Lower leg skin (tissue), 4 donors: ENCODE results near the gene NASP. TPM values are rescaled to one million over a fixed set of nuclear protein-coding genes. Genes with fewer than 3 reads are reported as not detected.
A peak's percentile ranks its signal among the peaks of the same experiment; 100 is the strongest.

Experiments
- DNase-seq, 2 donors: peaks; one replicate each; pipeline ENCODE4 v3.0.0-alpha.2; 2019; ENCODE audit warnings: low spot score in 2 of 2
- H3K4me3 ChIP-seq: fragments of 200-600 bp; sonication (generic); 2 replicates; pipeline ENCODE4 v1.5.1; 2017; ENCODE audit warnings: mild to moderate bottlenecking, low read depth; ENCODE audit not compliant: poor library complexity, severe bottlenecking
- POLR2A ChIP-seq, 2 donors: fragments of 450-650 bp; IDR thresholded peaks; one replicate each; pipeline ENCODE4 v1.6.1; 2016 to 2017; ENCODE audit warnings: antibody characterized with exemption in 2 of 2, mild to moderate bottlenecking in 1 of 2, moderate library complexity in 1 of 2
- WGBS, 2 donors: methylation state at CpG; one replicate each; pipeline ENCODE4 v1.1.5; 2018; 5-methylcytosine and 5-hydroxymethylcytosine counted together
- intact Hi-C: fragments of 100-400 bp; cut with DNase I; formaldehyde crosslinking; loops from one replicate; pipeline ENCODE4 v1.15.0; 2023; ENCODE audit warnings: low total_unique reads
- total RNA-seq, 4 donors: library from RNA; depleted of rRNA; stranded (reverse); fragments of >200 nt; gene quantifications; one replicate each; pipeline ENCODE4 v1.1.0, GENCODE V29; 2016
- TF ChIP-seq, protein P1 (sequence below), 3 donors: fragments of 450-650 bp; IDR thresholded peaks; one replicate each; pipeline ENCODE4 v1.5.1; 2016; ENCODE audit warnings: antibody characterized with exemption in 3 of 3, mild to moderate bottlenecking in 3 of 3, moderate library complexity in 2 of 3

The NASP gene
- total RNA-seq, 4 donors from 2014 or later = 35.4 to 64.4 (median 52.3) TPM

DNA sequence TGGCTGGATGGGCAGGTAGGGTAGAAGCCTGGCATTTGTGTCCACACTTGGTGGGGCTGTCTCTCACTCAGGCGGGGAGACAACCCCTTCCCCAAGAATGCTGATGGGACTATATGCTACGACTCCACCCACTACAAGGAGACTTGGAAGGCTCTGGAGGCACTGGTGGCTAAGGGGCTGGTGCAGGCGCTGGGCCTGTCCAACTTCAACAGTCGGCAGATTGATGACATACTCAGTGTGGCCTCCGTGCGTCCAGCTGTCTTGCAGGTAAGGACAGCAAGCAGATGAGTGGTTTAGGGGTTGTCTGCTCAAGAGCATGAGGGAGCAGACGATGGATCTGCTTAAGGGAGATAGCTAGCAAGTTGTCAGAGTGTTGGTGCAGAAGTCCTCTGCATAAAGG, 15.9 kb upstream of the NASP start:
- DNase-seq = no peak
- intact Hi-C loops = loop anchor here (5.0 to 10.0 kb wide), 3 partner anchors 53 to 1073 kb away; no protein-coding TSS in a partner anchor
- no peak overlapping the region for H3K4me3 ChIP-seq
- 71 to 79% methylated on average over 7 of the region's 7 CpGs for WGBS, 2 donors
- TF ChIP-seq, protein P1, sequence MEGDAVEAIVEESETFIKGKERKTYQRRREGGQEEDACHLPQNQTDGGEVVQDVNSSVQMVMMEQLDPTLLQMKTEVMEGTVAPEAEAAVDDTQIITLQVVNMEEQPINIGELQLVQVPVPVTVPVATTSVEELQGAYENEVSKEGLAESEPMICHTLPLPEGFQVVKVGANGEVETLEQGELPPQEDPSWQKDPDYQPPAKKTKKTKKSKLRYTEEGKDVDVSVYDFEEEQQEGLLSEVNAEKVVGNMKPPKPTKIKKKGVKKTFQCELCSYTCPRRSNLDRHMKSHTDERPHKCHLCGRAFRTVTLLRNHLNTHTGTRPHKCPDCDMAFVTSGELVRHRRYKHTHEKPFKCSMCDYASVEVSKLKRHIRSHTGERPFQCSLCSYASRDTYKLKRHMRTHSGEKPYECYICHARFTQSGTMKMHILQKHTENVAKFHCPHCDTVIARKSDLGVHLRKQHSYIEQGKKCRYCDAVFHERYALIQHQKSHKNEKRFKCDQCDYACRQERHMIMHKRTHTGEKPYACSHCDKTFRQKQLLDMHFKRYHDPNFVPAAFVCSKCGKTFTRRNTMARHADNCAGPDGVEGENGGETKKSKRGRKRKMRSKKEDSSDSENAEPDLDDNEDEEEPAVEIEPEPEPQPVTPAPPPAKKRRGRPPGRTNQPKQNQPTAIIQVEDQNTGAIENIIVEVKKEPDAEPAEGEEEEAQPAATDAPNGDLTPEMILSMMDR (IDR thresholded peaks at IDR 0.05) = no peak
- no peak for TF ChIP-seq POLR2A (IDR thresholded peaks at IDR 0.05)

DNA sequence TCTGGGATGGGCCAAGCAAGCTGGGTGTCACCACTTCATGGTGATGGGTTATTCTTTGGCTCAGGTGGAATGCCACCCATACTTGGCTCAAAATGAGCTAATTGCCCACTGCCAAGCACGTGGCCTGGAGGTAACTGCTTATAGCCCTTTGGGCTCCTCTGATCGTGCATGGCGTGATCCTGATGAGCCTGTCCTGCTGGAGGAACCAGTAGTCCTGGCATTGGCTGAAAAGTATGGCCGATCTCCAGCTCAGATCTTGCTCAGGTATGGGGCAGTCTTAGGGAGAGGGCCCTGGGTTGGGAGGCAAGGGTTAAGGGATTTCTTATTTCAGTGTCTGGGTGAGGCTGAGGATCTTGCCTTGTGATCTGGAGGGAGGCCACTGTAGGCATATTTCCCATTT, 15.4 kb upstream of the NASP start:
- DNase-seq = no peak
- H3K4me3 ChIP-seq = no peak overlapping the region
- intact Hi-C loops = loop anchor here (5.0 to 10.0 kb wide), 3 partner anchors 54 to 1074 kb away; no protein-coding TSS in a partner anchor
- WGBS, 2 donors = 57% methylated on average over 4 of the region's 4 CpGs
- TF ChIP-seq, protein P1 (IDR thresholded peaks at IDR 0.05) = no peak
- no peak for TF ChIP-seq POLR2A (IDR thresholded peaks at IDR 0.05)

DNA sequence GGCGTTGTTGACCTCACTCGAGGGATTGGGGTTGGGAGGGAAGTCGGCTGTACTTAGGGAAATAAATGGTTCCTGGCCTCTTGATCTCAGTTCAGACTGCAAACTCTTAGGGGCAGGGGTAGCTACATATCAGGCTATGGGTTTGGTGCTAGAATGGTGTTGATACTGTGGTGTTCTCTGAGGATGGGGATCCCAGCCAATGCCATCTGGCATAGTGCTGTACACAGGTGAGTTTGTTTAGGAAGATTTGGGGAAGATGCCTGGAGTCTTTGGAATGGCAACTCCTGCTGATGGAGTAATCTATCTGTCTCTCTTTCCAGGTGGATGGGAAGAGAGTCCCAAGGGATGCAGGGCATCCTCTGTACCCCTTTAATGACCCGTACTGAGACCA, 14.3 kb upstream of the NASP start:
- no peak overlapping the region for H3K4me3 ChIP-seq
- intact Hi-C loops = loop anchor here (5.0 to 10.0 kb wide), 3 partner anchors 55 to 1075 kb away; no protein-coding TSS in a partner anchor
- WGBS, 2 donors = 52 to 61% methylated on average over 4 of the region's 4 CpGs
- no peak for DNase-seq
- no peak for TF ChIP-seq POLR2A (IDR thresholded peaks at IDR 0.05)
- TF ChIP-seq, protein P1 (IDR thresholded peaks at IDR 0.05) = no peak

DNA sequence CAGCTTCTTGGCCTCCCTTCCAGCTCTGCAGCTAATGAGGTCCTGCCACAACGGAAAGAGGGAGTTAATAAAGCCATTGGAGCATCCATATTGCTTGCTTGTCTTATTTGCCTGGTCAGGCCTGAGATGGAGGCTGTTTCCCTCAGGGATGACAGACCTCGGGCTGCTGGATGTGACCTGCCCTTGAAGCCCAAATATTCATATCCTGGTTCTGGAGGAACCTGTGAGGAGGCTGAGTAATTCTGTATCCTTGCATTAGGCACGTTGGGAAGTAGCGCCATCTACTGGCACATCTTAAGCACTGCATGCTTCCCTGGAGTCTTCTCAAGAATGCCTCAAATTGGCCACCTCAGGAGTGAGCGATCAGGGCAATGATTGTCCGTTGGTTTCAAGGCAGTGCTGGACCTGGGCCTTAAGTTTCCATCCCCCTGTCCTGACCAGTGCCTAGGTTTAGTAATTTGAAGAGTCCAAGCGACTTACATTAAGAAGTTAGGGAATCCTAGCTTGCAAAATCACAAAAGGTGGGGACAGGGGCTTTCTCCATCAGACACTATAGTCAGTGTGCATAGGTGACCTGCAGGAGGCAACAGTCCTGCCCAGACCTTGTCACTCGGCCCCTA, 13.8 kb upstream of the NASP start:
- intact Hi-C loops = loop anchor here (5.0 to 10.0 kb wide), 4 partner anchors 55 to 1075 kb away; partner anchors contain the start of genes HECTD3 and UROD
- WGBS, 2 donors = 11 to 16% methylated on average over 8 of the region's 8 CpGs
- no peak overlapping the region for H3K4me3 ChIP-seq
- TF ChIP-seq POLR2A (IDR thresholded peaks at IDR 0.05) = no peak
- TF ChIP-seq, protein P1 (IDR thresholded peaks at IDR 0.05) = peak in 1 of 3 donors; percentile 81
- DNase-seq = peak; percentile 69 to 93

DNA sequence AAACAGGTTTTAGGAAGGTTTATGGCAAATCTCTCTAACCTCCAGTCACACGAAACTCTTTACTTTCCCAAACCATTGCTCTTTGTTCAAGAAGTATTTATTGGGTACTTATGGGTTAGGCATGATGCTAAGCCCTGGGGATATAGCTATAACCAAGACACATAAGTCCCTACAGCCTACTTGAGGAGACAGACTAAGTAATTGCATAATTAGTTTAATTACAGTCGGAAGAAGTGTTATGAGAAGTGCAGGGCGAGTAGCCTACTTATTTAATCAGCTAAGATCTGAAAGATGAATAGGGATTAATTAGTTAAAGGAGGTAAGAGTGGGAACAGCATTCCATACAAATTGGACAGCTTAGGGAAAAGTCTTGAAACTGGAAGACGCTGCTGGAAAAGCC, 13.2 kb upstream of the NASP start:
- intact Hi-C loops = loop anchor here (10.0 kb wide), 1 partner anchor 556 kb away; the partner anchor contains the start of genes HECTD3 and UROD
- TF ChIP-seq POLR2A (IDR thresholded peaks at IDR 0.05) = no peak
- TF ChIP-seq, protein P1 (IDR thresholded peaks at IDR 0.05) = no peak
- no peak for DNase-seq
- no peak overlapping the region for H3K4me3 ChIP-seq
- WGBS, 2 donors = 83 to 86% methylated on average over 4 of the region's 4 CpGs
